Right renal pelvis (tissue), 4 donors: ENCODE measurements around the gene AOPEP. TPM values are rescaled to one million over a fixed set of nuclear protein-coding genes. Genes with fewer than 3 reads are reported as not detected.
"Not testable (repeated sequence)": the region's sequence is repeated elsewhere in the genome, so short reads cannot be mapped to it uniquely, and the experiment has no call there.

Source experiments
- DNase-seq, 4 donors: peaks; one replicate each; pipeline ENCODE4 v3.0.0-alpha.2; 2013; ENCODE audit warnings: low read depth in 4 of 4, low spot score in 3 of 4, missing footprints in 1 of 4
- polyA plus RNA-seq, 4 donors: library from polyadenylated mRNA; unstranded; fragments of 120-200 nt; gene quantifications; one replicate each; pipeline ENCODE4 v1.2.1, GENCODE V29; 2013; ENCODE audit not compliant: insufficient read length in 4 of 4

The AOPEP gene
- polyA plus RNA-seq, 4 donors = 48.1 to 60.2 (median 52.1) TPM

DNA sequence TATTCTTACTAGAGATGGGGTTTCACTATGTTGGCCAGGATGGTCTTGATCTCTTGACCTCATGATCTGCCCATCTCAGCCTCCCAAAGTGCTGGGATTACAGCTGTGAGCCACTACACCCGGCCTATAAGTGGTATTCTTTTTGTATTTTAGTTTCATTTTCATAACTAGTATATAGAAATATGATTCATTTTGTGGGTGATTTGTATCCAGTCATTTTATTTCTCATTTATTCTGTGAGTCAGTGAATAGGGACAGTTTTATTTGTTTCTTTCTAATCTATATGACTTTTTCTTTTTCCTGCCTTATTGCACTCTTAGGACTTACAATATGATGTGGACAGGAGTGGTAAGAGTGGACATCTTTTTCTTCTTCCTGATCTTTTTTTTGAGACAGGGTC is 112.9 kb downstream of the AOPEP start:
- DNase-seq = no peak

DNA sequence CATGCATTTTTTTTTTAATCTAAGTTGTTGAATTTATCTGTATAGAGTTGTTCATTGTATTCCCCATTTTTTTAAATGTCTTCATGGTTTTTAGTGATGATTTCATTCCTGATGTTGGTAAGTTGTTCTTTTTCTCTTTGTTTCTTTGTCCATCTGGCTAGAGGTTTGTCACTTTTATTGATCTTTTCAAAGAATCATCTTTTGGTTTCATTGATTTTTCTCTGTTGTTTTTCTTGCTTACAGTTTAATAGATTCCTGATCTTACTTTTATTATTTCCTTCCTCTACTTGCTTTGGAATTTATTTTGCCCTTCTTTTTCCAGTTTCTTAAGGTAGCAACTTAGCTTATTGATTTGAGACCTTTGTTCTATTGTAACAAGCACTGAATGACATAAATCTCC is 114.2 kb downstream of the AOPEP start:
- no peak for DNase-seq

DNA sequence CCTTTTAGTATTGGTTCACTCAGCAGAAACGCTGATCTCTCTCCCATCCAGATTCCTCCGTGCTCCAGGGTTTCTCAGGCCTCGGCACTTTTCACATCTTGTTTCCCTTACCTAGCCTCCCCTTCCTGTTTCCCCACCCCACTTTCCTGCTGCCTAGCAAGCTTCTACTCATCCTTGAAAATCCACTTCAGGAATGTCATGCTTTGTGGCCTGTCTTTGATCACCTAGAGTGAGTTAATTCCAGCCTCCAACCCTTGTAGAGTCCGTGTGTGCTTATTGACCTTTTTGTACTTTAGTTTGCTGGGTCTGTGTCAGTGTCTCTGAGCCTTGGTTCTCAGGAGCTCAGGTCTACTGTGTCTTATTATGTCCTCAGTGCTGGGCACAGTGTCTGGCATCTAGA is 116.6 kb downstream of the AOPEP start:
- DNase-seq = no peak

DNA sequence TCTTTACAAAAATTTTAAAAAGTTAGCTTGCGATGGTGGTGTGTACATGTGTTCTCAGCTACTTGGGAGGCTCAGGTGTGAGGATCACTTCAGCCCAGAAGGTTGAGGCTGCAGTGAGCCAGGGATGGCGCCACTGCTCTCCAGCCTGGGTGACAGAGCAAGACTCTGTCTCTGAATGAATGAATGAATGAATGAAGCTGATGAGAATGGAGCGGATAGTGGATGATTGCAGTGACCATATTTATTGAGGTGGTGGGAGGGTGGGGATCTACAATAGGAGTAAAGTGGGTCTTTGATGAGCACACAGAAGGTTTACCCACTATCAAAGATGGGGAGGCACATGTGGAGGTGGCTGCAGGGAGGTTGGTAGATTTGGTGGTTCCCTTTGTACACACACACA is 120.2 kb downstream of the AOPEP start:
- DNase-seq = no peak

DNA sequence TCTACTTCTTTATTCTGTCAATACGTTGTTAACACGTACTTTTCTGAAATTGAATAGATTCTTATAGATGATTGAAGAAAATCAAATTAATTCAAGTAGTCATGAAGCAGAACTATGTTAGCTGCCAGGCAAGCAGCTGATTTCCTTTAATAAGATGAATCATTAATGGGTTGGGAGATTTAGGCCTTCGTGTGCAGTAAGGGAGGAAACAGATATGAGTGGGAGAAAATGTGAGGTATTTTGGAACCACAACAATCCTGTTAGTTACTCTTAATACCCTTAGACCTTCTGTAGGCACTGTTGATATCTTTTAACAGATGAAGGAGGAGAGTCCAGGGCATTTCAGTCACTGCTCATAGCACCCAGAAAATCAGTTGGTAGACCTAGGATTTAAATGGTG is 121.0 kb downstream of the AOPEP start:
- no peak for DNase-seq

DNA sequence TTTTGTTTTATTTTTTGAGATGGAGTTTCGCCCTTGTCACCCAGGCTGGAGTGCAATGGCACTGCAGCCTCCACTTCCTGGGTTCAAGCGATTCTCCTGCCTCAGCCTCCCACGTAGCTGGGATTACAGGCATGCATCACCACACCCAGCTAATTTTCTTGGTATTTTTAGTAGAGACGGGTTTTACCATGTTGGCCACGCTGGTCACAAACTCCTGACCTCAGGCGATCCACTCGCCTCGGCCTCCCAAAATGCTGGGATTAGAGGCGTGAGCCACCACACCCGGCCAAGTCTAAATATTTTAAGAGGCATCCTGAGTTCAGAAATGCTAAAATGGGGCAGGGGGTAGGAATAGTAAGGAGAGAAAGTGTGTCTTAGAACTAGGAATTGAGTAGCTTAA is 122.3 kb downstream of the AOPEP start:
- not testable (repeated sequence) for DNase-seq

DNA sequence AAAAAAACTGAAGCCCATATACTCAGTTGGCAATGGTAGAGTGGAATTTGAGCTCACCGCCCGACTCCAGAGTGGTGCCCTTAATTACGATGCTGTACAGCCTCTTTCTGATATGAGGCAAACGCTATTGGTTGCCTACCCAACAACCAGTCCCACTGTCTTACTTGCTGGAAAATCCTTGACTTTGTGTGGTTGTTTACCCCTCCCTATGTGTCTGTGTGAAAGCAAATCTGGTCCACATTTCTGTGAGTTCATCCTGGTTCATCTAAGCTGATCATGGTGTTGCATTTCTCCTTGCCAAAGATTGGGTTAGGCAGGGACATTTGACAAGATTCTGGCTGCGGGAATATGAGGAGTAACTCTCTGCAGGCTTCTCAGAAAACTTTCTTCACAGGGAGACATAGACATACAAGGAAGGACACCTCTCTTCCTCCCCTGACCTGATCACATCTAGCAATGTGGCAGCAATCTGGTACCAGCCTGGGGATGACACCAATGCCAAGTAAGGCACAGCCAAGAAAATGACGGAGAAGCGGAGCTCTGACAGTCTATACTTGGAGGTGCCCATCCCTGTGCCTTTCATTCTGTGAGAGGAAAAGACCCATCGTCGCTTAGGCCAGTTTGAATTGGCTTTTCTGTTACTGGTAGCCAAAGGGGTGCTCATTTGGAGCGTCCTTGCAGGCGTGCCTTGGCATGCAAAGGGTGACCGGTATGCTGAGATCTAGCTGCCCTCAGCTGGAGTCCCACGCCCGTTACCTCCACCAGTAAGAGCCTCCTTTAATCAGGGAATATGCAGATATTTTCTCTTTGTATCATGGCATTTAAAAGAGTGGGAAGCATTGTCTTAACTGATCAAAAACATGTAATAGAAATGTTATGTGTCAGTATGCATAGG is 124.3 kb downstream of the AOPEP start:
- no peak for DNase-seq

DNA sequence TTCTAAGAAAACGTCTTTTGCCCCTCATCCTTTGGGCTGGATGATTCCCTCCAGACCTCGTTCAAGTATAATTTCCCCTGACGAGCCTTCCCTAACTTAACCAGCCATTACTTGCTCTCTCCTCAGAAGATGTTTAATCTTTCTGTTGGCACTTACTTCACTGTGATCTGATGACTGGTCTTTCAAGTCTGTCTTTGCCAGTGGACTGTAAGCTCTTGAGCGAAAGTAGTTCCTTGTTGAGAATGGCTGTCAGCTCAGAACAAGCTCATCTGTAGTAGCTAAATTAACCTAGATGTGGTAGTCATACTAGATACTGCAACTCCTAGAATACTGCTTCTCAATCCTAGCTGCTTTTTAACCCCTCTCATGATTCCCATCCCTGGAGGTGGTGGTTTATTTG is 125.0 kb downstream of the AOPEP start:
- DNase-seq = no peak

DNA sequence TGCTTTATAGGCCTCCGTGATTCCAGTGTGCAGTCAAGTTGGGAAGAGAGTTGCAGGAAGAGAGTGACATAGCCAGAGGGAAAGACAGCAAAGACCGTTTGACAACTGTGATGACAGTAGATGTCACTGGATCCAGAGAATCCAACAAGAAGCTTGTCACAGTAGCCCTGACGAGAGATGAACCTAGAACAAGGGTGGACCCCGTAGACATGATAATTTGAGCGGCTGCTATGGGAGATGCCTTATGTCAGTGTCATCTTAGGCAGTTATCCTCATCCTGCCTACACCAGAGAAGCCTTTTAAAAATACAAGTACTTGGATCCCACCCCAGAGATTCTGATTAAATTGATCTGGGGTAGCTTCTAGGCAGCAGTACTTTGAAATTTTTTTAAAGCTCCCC is 125.4 kb downstream of the AOPEP start:
- no peak for DNase-seq

DNA sequence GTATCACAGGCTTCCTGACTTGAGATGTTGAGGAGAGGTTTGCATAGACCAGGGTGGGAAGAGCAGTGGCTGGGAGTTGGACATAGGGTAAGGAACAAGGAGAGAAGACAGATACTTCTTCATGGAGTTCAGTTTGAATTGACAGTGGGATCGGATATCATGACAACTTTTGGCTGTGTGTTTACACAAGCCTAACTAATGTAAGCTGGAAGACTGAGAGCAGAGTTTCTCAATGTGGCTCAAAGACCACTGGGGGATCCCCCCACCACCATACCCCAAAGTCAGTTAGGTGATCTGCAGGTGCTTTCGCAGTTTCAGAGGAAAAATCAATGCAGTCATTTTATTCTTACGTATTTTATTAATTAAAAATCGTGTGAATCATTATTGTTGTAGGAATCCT is 125.9 kb downstream of the AOPEP start:
- DNase-seq = no peak

DNA sequence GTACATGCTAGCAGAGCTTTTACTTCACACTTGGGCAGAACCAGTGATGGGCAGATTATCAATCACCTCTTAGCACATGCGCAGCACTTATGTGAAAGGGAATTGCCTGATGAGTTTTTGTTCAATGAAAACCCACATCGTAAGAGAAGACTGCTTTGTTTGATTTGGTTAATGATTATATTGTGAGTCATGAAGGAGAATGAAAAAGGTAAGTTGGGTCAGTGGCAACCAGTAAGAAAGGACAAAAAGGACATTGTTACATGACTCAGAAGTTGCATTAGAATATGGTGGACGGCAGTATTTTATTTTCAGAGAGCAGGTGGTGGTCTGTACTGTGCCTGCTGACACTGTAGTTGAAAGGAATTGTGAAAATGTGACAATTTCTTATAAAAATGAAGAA is 127.4 kb downstream of the AOPEP start:
- no peak for DNase-seq

DNA sequence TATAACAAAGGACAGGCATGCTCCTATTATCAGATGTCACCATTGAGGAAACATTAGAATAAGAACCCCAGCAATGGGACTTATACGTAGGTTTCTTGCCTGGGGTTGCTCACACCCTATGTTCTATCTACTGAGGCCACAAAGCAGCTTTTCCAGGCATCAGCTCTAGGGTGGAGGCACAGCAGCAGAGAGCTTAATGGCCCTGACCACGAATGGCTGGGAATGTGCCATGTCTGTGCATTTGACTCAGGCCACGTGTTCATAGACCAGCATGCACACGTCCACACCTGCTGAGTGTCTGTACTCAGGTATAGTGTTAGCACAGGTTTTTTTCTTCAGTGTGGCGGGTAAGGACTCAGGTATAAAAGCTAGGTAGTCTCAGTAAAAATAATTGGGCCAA is 129.4 kb downstream of the AOPEP start:
- DNase-seq = no peak

DNA sequence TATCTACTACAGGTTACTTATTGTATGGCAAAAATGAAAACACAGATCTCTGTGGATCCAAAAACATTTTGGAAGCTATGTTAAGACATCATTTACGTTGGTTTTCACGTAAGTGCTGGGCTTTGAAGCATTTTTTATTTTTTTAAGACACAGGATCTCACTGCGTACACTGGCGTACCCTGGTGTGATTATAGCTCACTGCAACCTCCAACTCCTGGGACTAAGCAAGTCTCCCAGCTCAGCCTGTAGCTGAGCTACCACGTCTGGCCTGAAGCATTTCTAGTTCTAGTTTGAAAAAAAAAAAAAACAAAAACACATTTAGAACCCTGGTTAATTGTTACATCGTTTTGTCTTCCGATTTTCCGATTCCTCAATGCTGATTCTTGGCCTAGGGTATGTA is 131.3 kb downstream of the AOPEP start:
- DNase-seq = no peak

DNA sequence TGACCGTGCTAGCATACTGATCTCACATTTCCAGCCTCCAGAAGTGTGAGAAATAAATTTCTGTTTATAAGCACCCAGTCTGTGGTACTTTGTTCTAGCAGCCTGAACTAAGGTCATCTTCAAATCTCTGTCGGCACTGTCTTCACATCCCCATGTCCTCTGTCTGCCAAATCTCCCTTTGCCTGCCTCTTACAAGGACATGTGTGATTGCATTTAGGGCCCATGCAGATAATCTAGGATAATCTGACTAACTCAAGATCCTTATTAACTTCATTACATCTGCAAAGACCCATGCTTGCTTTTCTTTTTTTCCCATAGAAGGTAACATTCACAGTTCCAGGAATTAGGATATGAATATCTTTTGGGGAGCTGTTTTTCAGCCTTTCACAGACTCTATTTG is 132.7 kb downstream of the AOPEP start:
- DNase-seq = no peak

DNA sequence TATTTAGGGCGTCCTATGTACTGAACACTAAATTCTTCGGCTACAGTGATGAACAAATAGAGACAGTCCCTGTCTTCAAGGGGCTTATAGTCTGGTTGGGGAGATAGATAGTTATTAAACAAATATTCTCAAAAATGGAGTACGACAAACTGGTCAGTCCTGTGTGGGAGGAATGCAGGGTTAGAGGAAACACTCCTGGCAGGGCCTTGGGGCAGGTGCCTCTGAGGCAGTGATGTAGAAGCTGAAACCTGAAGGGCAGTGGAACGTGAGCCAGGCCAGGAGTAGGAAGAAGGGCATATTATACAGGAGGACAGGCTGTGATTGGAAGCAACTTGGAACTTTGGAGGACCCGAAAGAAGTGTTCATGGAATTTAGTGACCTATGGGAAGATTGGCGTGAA is 133.4 kb downstream of the AOPEP start:
- no peak for DNase-seq

DNA sequence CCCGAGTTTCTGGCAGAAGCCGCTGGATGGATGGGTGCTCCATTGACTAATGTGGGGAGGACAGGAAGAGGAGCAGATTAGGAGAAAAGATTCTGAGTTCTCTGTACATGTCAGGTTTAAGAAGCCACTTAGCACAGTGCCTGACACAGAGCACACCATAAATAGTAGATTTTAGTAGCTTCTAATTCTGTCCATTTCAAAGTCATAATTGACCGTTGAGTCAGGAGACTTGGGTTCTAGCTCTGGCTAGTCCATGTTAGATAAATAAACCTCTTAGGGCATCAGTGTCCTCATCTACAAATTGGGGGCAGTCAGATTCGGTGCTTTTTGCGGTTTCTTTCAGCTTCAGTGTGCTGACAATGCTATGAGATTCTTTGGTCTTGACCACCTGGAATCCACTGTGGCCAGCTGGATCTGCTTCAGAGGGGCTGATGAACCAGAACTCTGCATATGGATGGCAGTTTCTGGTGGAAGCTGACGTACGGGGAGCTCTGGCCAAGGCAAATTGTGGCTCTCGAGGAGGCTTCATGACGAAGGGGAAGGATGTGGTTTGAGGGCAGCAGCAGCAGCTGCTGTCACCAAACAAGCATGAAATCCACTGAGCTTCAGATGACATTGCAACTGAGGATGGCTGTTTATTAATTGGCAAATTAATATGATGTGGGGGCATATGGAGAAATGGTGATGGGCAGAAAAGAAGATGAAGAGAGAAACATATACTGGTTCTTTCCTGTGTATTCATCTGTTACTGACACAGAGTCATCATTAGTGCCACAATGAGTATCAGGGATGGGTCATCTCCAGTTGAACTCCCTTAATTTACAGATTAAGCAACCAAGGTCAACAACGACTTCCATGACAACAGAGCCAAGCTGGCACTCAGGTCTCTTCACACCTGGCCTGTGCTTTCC is 134.4 kb downstream of the AOPEP start:
- DNase-seq = no peak

DNA sequence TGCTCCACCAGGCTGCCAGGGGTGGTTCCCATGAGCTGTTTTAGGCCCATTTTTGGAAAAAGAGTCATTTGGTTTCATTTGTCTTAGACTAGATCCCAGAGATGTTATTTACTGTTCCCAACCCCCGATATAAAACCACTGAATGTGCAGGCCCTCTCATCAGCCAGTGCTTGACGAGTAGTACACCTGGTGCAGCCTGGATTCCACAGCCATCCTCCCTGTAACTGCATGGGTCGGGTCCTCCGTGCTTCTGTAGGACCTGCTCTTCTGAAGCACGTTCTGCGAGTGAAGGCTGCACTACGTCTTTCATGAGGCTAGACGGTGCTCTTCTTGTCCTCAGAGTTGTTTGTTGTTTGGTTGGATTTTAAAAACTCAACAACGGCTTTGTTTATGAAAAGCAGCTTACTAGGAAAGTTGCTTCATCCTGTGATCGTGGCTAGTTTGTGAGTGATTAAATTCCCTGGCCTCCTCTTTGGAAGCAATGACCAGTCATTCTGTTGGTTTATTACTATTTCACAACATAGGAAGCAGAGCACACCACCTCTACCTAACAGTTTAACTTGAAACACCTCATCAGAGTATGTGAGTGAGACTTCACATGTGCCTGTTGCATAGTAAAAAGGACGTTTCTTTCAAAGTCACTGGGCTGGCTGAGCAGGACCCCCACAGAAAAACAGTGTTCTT is 135.2 kb downstream of the AOPEP start:
- DNase-seq = no peak

DNA sequence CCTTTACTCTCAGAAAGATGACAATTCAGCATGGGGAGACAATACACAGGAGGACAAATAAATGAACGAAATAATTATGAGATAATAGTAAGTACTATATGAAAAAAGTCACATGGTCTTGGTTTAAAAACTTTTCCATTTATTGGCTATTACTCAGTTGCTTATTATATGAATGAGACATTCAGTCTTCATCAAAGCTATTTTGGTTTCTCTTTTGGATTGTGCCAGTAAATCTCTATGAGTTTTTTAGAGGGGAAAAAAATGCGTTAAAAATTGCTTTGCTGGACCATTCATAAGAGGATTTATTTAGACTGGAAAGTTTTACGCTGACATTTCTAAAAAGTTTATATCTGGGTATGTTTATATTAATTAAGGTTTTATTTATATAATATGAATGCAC is 137.7 kb downstream of the AOPEP start:
- DNase-seq = no peak

DNA sequence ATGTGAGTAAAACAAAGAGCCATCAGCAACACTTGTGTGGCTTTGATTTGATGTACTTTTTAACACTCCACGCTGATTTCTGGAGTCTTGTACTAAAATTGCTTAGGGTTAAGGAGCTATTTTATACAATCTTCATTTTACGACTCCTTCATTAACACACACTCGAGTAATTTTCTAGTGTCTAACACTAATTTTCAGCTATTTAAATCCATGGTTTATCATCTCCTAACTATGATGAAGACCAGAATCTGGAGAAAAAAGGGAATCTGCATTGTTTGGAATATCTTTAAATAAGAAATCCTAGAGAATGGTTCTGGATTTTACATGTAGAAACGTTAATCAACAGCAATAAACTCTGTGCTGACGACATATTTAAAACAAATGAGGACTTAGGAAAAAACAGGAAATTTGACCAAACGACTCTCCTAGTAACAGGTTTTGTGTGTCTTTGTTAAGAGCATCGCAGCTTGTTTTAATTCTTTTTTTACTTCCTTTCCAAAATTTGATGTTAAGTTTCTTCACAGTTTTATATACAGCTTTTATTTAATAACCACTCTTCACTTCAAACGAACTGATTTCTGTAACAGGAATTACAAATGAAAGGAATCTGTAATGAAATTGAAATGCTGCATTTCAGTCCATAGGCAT is 138.5 kb downstream of the AOPEP start:
- no peak for DNase-seq

DNA sequence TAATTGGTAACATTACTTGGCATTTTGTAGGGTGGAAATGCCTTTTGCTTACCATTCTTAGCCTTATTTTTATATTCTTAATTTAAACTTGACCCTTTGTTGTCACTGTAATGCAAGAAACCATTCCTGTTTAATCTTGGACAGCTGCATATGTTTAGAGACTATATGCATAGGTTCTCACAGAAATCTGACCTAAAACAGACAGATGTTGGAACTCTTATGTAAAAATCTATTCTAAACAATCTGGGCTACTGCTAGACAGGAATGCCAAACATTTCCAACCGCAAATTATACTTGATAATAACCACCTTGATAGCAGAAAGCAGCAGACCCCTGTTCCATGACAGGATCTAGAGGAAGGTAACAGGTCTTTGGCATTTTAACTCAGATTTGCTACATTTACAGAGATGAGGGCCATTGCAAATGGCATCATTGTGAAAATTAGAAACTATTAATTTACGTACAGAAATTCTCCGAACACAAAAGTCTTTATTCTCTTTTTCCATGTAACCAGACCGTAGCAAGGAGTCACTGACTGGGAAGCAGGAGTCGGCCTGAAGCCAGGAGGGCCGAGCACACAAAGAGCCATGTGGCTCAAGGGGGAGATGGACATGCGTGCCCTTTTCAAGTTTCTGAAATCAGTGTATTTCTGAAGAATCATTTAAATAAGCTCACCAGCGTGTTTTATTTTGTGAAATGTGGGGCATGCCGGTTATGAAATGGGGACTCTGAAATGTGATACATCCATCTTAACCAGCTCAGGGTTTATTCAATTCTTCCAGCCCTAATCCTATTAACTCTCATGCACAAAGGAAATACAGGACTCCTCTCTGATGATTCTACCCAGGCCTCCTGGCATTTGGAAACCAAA is 139.3 kb downstream of the AOPEP start:
- DNase-seq = no peak
